ENCODE data around the gene COX19.
"Not testable (repeated sequence)": the region's sequence is repeated elsewhere in the genome, so short reads cannot be mapped to it uniquely, and the experiment has no call there.

Gene COX19

GRCh38 chr7:1010226-1010625 is 34.9 kb upstream of the COX19 start:
- no peak overlapping the region for H3K4me3 ChIP-seq (ENCODE audit: low read depth, low read length)
- TF ChIP-seq CTCF (IDR thresholded peaks at IDR 0.05; ENCODE audit: low read depth, low read length): no peak

DNA sequence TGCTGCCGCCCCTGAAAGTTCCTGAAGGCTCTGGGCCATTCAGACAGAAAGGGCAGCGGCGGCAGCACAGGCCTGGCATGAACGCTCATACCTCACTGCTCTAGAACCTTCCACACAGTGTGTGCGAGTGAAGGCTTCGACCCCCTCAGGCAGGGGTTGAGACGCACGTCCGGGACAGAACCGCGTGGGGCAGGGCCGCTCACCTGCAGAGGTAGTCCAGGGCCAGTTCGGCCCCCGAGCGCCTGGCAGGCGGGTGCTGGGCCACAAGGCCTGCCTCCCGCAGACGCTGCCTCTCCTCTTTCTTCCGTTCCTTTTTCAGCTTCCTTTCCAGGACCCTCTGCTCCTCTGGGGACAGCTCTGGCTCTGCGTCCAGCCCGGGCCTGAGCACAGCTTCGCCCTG is 34.4 kb upstream of the COX19 start:
- TF ChIP-seq CTCF (IDR thresholded peaks at IDR 0.05; ENCODE audit: low read depth, low read length): no peak
- H3K4me3 ChIP-seq (ENCODE audit: low read depth, low read length): no peak overlapping the region

- TF ChIP-seq CTCF (IDR thresholded peaks at IDR 0.05; ENCODE audit: low read depth, low read length): no peak
- H3K4me3 ChIP-seq (ENCODE audit: low read depth, low read length): no peak overlapping the region
Observed at GRCh38 chr7:1008733-1009363, 33.5 kb upstream of the COX19 start.

DNA sequence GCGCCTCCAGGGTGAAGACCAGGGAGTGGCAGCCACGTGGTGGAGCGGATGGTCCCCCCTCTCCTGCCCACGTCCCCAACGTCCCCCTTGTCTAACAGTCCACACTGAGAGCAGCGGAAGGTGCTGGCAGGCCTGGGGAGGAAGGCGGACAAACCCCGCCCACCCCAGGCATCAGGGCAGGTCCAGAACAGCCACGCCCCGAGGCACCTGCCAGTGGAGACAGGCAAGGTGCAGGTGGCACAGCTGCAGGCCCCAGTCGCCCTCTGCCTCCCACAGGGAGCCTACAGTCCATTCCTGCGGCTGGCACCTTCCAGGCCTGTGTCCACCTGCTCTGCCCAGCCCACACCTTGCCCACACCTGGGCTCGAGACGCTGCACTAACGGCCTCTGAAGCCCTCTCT is 32.6 kb upstream of the COX19 start:
- H3K4me3 ChIP-seq (ENCODE audit: low read depth, low read length): no peak overlapping the region
- TF ChIP-seq CTCF (IDR thresholded peaks at IDR 0.05; ENCODE audit: low read depth, low read length): no peak

DNA sequence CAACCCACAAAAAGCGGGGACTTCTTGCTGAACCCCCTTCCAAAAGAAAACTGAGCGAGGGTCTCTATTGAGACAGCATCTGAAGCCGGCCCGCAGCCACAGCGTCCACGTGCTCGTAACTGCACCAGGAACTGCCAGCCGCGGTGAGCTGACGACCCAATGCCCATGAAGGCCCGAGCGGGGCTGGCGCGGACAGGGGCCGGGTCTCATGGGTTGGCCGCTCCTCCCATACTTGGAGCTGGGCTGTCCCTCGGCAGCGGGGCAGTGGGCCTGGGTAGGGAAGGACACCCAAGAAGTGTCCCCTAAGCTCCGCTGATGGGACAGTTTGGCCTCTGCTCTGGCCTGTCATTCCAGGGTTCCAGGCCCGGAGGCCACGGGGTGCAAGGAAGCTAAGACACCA is 30.0 kb upstream of the COX19 start:
- H3K4me3 ChIP-seq (ENCODE audit: low read depth, low read length): no peak overlapping the region

DNA sequence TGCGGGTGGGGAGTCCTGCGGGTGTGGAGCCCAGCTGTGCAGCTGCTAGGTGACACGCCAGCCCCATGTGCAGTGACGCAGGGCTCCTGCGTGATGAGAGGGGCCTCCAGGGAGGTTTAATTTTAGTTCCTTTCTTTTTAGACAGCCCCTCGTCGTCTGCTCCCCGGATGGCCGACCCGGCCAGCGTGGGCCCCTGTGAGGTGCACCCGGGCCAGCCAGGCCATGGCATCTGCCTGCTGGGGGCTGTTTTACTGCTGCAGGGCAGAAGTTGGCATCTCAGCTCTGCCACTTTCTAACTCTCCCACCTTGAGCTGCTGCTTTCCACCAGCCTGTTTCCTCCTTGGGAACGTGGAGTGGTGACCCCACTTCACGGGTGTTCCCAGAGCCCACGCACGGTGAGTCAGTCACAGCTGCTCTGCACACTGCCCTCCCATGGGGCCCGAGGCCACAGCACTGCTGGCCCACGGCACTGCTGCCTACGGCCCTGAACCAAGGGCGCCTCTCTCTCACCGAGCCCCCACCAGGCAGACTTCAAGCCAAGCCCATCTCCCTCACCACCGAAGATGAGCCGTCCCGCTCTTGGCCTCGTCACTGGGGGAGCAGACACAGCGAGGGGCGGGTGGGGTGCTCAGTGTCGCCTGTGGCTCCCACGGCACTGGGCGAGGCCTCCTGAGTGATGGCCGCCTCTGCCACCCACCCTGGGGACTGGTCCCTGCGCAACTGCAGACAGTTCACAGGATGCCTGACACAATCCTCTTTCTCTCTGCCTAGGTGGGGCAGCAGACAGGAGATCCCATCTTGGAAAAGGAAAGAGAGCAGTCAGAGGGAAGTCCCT is 28.9 kb upstream of the COX19 start:
- TF ChIP-seq CTCF (IDR thresholded peaks at IDR 0.05; ENCODE audit: low read depth, low read length): no peak
- no peak overlapping the region for H3K4me3 ChIP-seq (ENCODE audit: low read depth, low read length)

More for the DNA sequence above, 30.0 kb upstream of the COX19 start:
- TF ChIP-seq CTCF (IDR thresholded peaks at IDR 0.05; ENCODE audit: low read depth, low read length): no peak

DNA sequence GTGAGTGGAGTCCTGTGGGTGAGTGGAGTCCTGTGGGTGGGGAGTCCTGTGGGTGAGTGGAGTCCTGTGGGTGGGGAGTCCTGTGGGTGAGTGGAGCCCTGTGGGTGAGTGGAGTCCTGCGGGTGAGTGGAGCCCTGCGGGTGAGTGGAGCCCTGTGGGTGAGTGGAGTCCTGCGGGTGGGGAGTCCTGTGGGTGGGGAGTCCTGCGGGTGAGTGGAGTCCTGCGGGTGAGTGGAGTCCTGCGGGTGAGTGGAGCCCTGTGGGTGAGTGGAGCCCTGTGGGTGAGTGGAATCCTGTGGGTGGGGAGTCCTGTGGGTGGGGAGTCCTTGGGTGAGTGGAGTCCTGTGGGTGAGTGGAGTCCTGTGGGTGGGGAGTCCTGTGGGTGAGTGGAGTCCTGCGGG is 27.1 kb upstream of the COX19 start:
- not testable (repeated sequence) for H3K4me3 ChIP-seq (ENCODE audit: low read depth, low read length)

- H3K4me3 ChIP-seq (ENCODE audit: low read depth, low read length): not testable (repeated sequence)
Observed at GRCh38 chr7:1002026-1002425, 26.7 kb upstream of the COX19 start.

GRCh38 chr7:1001069-1001770 is 25.9 kb upstream of the COX19 start:
- not testable (repeated sequence) for H3K4me3 ChIP-seq (ENCODE audit: low read depth, low read length)

Measured in WI38 (cell line).